COLO829 (cell line): Measurements from ENCODE around the gene FAM222B.
"Not testable (repeated sequence)": the region's sequence is repeated elsewhere in the genome, so short reads cannot be mapped to it uniquely, and the experiment has no call there.

Source experiments
- DNase-seq: peaks from one replicate; pipeline ENCODE4 v3.0.0; 2012; ENCODE audit warnings: low spot score

Gene FAM222B

GRCh38 chr17:28867276-28867675 is 24.7 kb upstream of the FAM222B start:
- DNase-seq, result no peak

- DNase-seq, result no peak
Observed at GRCh38 chr17:28865946-28866752, 23.6 kb upstream of the FAM222B start.

DNA sequence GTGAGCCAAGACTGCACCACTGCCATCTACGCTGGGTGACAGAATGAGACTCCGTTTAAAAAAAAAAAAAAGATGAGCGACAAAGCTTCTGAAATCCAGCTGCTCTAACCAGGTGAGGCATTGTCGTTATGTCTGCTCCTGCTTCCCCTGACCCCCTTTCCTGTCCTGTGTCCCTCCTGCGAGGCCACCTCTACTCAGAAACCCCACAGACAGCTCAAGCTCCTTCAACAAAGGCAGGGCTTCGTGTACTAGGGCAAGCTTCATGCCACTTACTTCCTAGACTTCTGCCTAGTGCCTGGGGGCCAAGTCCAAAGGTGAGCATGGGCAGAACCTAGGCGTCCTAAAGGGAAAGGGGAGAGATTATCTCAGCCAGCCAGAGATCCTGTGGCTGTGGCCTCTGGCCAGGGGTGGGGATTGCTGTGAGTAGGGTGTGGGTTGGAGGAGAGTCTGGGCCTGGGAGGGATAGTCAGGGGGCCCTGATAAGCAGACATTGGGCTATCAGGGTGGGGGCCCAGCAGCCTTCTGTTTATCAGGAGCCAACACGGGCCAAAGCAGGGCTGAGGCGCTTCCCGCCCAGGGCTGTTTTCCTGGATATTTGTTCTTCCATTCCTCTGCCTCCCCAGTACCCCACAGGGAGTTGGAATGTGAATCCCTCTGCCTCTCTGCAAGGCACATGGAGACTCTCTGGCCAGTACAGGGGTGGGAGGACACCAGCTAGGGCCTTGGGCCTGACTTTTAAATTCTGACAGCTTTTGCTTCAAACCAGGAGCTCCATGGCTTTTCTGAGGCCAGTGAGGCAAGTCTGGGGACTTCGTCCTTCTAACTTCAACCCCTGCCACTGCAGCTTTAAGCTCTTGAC is 22.6 kb upstream of the FAM222B start:
- no peak for DNase-seq

GRCh38 chr17:28863953-28864352 is 21.4 kb upstream of the FAM222B start:
- DNase-seq, result no peak

DNA sequence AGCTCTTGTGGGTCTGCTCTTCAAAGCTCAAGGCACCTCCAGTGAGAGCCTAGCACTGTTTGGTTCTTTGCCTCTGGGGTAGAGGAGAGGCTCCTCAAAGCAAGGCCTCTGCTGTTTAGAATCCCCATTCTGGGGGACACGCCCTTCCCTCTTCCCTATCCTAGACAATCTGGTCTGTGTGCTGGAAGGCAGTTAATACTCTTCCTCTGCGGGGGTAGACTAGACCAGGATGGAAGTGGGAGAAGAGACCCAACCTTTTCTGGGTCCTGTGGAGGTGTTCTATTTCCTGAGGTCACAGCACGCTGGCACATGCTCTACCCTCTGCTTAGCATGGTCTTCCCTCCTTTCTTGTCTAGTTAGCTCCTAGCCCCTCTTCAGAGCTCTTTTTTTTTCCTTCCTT is 20.0 kb upstream of the FAM222B start:
- DNase-seq, result no peak

- no peak for DNase-seq
Observed at GRCh38 chr17:28861393-28862203, 19.0 kb upstream of the FAM222B start.

DNA sequence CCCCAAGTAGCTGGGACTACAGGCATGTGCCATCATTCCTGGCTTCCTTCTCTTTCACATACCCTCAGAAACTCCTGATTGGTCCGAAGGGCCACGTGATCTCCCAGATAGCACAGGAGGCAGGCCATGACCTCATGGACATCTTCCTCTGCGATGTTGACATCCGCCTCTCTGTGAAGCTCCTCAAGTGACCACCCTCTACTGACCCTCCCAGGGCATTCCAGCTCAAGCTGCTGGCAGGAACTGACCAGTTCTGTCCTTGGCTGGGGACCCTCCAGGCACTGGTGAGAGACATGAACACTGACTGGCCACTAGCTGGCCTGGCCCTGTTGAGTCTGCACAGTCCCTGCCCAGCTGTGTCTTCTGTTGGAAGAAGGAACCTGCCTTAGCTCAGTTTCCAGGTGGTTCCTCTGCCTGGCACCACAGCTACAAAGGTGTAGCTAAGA is 17.8 kb upstream of the FAM222B start:
- no peak for DNase-seq

DNA sequence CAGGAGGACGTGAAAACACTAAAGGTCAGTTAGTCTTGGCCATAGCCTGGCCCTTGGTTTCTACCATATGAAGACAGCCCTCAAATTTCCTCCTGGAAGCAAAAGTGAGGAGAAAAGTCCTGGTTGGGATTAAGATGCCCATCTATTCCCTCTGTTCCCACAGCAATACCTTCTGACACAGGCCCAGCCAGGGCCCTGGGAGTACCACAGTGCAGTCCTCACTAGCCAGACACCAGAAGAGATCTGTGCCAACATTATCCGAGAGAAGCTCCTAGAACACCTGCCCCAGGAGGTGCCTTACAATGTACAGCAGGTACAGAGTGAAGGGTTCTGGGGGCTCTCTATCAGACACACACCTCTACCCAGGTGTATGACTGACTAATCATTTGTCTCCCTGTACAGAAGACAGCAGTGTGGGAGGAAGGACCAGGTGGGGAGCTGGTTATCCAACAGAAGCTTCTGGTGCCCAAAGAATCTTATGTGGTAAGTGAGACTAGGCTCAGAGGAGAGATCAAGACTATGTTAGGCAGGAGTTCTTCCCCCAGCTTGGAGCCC is 16.3 kb upstream of the FAM222B start:
- DNase-seq, result no peak

- no peak for DNase-seq
Observed at GRCh38 chr17:28857905-28858800, 15.6 kb upstream of the FAM222B start.

DNA sequence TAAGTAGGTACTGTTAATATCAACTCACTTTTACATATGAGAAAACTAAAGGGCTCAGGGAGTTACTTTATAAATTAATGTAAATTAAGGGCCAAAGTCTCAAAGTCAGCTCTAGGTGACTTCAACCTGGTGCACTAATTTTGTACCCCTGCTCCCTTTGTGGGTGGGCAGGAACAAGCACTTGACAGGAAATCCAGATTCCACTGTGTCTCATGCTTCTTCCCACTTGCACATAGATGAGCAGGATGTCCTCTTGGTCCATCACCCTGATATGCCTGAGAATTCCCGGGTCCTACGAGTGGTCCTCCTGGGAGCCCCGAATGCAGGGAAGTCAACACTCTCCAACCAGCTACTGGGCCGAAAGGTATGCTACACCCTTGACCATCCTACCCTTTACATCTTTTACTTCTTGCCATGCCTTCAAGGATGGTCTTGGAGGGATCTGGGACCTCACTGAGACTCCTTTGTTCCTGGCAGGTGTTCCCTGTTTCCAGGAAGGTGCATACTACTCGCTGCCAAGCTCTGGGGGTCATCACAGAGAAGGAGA is 13.5 kb upstream of the FAM222B start:
- DNase-seq, result no peak

- no peak for DNase-seq
Observed at GRCh38 chr17:28855336-28855679, 12.7 kb upstream of the FAM222B start.

DNA sequence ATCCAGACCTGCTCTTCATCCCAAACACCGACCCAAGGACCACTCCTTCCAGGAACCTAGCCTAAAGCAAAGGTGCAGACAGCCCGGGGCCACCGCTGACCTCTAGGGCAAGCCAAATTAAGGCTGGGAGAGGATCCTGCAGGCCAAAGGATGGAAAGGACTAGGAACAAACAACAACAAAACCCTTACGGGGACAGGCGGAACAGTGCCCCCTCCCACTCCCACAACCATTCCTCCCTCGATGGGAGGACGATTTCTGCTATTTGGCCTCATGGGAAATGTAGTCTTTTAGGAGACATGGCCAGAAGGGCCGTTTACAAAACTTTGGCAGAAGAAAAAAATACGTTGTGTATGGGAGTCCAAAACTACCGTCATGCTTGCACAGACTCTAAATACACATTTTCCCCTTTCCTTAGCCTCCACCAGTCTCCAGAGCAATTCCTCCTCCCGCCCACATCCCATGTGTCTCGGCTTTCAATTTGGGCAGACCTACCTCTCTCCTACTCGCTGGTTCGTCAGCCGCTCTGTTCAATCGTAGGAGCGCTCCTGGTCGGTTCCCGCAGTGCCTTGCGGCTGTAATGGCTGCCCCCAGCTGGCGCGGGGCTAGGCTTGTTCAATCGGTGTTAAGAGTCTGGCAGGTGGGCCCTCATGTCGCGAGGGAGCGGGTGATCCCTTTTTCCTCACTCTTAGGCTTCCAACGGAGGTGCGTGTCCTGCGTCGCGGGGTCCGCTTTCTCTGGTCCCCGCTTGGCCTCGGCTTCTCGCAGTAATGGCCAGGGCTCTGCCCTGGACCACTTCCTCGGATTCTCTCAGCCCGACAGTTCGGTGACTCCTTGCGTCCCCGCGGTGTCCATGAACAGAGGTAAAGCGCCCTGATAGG is 12.1 kb upstream of the FAM222B start, which contains the start of gene ERAL1:
TSS of gene ERAL1 (plus strand) at position 560 of the 879 bp plus-strand sequence. CDS start at position 579, 19 bp downstream.
- peak; percentile 84 for DNase-seq

DNA sequence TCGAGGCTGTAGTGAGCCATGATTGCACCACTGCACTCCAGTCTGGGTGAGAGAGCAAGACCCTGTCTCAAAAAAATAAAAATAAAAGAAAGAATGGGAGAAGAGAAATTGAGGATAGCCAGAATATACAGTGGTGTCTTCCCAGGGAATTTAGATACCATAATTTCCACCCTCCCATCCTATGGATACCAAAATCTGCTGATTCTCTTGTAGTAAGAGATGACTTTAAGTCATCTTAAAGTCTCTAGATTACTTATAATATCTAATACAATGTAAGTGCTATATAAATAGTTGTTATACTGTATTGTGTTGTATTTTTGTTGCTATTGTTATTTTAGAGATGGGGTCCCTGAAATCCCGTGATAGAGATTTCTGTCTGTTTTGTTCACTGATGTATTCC is 10.7 kb upstream of the FAM222B start:
- no peak for DNase-seq

DNA sequence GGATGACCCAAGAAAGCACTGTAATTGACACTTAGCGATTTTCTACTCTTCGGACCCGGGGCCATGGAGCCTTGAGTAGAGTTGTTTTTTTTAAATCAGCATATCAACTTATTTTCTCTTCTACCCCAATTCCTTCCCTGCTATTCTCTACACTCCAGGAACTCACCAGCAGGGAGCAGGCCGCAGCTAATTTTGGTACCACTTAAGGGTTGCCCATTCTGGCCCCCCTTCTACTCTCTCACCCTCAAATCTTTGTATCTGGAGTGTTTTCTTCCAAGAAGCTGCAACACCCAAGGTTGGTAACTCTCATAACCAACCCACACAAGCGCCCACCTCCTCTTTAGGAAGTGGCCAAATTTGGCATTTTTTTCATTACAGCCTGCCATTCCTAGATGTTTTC is 6.7 kb upstream of the FAM222B start:
- no peak for DNase-seq

GRCh38 chr17:28848667-28849066 is 6.1 kb upstream of the FAM222B start:
- DNase-seq, result not testable (repeated sequence)

DNA sequence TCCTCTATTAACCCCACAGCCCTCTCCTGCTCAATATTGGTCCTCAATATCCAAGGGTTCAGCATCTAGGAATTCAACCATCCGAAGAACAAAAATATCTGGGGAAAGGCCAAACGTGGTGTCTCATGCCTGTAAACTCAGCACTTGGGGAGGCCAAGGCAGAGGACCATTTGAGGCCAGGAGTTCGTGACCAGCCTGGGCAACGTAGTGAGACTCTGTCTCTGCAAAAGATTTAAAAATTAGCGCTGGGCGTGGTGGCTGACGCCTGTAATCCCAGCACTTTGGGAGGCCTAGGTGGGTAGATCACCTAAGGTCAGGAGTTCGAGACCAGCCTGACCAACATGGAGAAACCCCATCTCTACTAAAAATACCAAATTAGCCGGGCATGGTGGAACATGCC is 4.1 kb upstream of the FAM222B start:
- DNase-seq, result not testable (repeated sequence)

- DNase-seq, result no peak
Observed at GRCh38 chr17:28846231-28846630, 3.6 kb upstream of the FAM222B start.

GRCh38 chr17:28843816-28844148 is 1.2 kb upstream of the FAM222B start:
- no peak for DNase-seq

- DNase-seq, result no peak
Observed at GRCh38 chr17:28841901-28842281, 699 bp downstream of the FAM222B start.

- DNase-seq, result peak; percentile 73
Observed at GRCh38 chr17:28839221-28839620, 3.4 kb downstream of the FAM222B start.
